Tibial nerve (tissue), 4 donors: Measurements from ENCODE around the gene ZNF823. TPM values are rescaled to one million over a fixed set of nuclear protein-coding genes. Genes with fewer than 3 reads are reported as not detected.

Experiments
- DNase-seq, 2 donors: peaks; one replicate each; pipeline ENCODE4 v3.0.0-alpha.2; 2019; ENCODE audit warnings: low spot score in 2 of 2
- H3K27ac ChIP-seq, 4 donors: fragments of 200-600 bp; sonication (generic) in 3 of 4; one replicate each; pipeline ENCODE4 v1.5.1; 2017 to 2019; ENCODE audit warnings: mild to moderate bottlenecking in 1 of 4
- H3K27me3 ChIP-seq, 2 donors: fragments of 200-600 bp; sonication (generic) in 1 of 2; one replicate each; pipeline versions ENCODE4 v1.5.1 to v1.6.0; 2017 to 2019
- H3K36me3 ChIP-seq, 3 donors: fragments of 200-600 bp; sonication (generic); one replicate each; pipeline ENCODE4 v1.5.1; 2018 to 2019
- H3K4me1 ChIP-seq, 4 donors: fragments of 200-600 bp; sonication (generic) in 3 of 4; one replicate each; pipeline ENCODE4 v1.5.1; 2017 to 2019
- H3K4me3 ChIP-seq, 4 donors: fragments of 200-600 bp; sonication (generic) in 3 of 4; one replicate each; pipeline ENCODE4 v1.5.1; 2017 to 2019; ENCODE audit warnings: mild to moderate bottlenecking in 1 of 4, moderate library complexity in 1 of 4
- H3K9me3 ChIP-seq, 4 donors: fragments of 200-600 bp; sonication (generic) in 3 of 4; one replicate each; pipeline ENCODE4 v1.5.1; 2017 to 2019
- EP300 ChIP-seq, 2 donors: sonication (generic); formaldehyde crosslinking; IDR thresholded peaks; one replicate each; pipeline ENCODE4 v1.6.1; 2017; ENCODE audit warnings: antibody characterized with exemption in 2 of 2, mild to moderate bottlenecking in 1 of 2
- POLR2A ChIP-seq, 2 donors: fragments of 450-650 bp; IDR thresholded peaks; one replicate each; pipeline ENCODE4 v1.6.1; 2017; ENCODE audit warnings: antibody characterized with exemption in 2 of 2, mild to moderate bottlenecking in 2 of 2, moderate library complexity in 2 of 2
- WGBS, 2 donors: methylation state at CpG; one replicate each; pipeline ENCODE4 v1.1.5; 2018; 5-methylcytosine and 5-hydroxymethylcytosine counted together
- total RNA-seq, 4 donors: library from RNA; depleted of rRNA; stranded (reverse); fragments of >200 nt; gene quantifications; one replicate each; pipeline ENCODE4 v1.1.0, GENCODE V29; 2016
- TF ChIP-seq, protein P1 (sequence below), 5 experiments: fragments of 200-600 bp in 3 of 5; fragments of 450-650 bp in 2 of 5; sonication (generic) in 3 of 5; IDR thresholded peaks; one replicate each; pipeline ENCODE4 v1.5.1; 2016 to 2019; ENCODE audit warnings: antibody characterized with exemption in 5 of 5, mild to moderate bottlenecking in 3 of 5, moderate library complexity in 2 of 5

The ZNF823 gene
- total RNA-seq: 10 to 100 TPM in 2 of 4 donors, 1 to 10 TPM in 2; 8.1 to 16.5 (median 10.0) TPM

DNA sequence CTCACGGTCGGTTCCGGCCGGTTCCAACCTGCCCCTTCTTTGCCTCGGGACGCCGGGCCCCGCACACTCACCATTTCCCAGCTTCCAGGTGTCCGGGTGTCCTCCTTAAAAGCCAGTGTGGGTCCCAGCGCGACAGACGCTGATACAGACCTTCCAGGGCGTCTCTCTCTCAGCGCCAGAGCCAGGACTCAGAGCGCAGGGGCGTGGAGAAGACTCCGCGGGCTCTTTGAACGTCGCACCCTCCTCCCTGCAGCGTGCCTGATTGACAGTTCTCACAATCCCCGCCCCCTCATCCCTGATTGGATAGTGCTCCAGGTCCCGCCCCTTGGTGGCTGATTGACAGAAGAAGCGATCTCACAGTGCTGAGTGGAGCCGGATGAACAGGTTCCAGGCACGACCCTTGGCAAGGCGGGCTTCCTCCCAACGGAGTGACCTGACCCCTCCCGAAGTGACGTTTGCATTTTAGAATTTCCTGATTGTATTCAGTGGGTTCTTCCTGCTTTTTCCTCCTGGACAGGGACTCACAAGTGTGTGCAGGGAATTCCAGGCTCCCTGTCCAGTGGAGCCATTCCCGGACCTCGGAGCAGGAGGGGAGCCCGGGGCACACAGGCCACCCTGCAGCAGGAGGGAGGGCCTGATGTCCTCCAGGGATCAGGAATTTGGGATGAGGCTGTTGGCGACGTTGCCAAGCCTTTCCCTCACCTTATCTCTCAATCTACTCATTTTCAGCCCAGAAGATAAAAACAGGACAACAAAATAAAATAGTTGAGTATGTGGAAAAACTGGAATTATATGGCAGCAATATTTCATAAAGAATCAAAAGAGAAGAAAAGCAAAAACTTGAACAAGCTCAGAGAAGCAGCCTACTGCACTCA is at the start of gene ZNF823:
ZNF823 (minus strand) TSS at position 201 of the 875 bp plus-strand sequence; CDS start at position 74, 127 bp downstream.
- Histone ChIP-seq H3K9me3 (no peaks in the 10 kb centered on the region), H3K4me3 (peak within 1 kb of the TSS; percentile 57 to 91 (median 68)), H3K27me3 (no peaks in the 10 kb centered on the region), H3K36me3 (no peaks in the 10 kb centered on the region), H3K4me1 (peaks cover 0 to 23% (median 10%) of the 10 kb centered on the region in 4 donors), H3K27ac (peak within 1 kb of the TSS; percentile 47 to 90 (median 84))
- WGBS, 2 donors: 0 to 1% methylated on average over 31 to 34 of the region's 35 CpGs
- DNase-seq: peak; percentile 99 to 100
- TF ChIP-seq POLR2A (IDR thresholded peaks at IDR 0.05): peak in 1 of 2 donors; percentile 77
- TF ChIP-seq, protein P1, sequence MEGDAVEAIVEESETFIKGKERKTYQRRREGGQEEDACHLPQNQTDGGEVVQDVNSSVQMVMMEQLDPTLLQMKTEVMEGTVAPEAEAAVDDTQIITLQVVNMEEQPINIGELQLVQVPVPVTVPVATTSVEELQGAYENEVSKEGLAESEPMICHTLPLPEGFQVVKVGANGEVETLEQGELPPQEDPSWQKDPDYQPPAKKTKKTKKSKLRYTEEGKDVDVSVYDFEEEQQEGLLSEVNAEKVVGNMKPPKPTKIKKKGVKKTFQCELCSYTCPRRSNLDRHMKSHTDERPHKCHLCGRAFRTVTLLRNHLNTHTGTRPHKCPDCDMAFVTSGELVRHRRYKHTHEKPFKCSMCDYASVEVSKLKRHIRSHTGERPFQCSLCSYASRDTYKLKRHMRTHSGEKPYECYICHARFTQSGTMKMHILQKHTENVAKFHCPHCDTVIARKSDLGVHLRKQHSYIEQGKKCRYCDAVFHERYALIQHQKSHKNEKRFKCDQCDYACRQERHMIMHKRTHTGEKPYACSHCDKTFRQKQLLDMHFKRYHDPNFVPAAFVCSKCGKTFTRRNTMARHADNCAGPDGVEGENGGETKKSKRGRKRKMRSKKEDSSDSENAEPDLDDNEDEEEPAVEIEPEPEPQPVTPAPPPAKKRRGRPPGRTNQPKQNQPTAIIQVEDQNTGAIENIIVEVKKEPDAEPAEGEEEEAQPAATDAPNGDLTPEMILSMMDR (IDR thresholded peaks at IDR 0.05): no peak
- peak; percentile 64 to 87 for TF ChIP-seq EP300 (IDR thresholded peaks at IDR 0.05)

DNA sequence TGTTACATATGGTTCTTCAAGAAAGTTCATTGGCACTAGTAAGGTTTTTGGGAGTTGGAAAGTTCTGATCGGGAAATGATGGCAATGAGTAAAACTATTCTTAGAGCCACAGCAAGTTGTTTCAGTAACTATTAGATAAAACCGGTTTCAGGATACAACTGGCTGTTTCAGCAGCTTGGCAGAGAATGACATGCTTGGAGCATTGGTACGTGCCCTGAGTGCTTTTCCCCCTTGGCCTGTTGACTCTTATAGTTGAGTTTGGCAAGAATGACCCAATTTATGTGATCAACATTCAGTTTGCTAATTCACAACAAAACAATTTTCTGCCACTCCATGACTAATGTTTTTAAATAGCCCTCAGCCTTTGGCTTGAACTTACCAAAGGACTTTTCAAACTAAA is 48.8 kb upstream of the ZNF823 start:
- TF ChIP-seq, protein P1 (IDR thresholded peaks at IDR 0.05): no peak
- no peak for TF ChIP-seq POLR2A (IDR thresholded peaks at IDR 0.05)
- Histone ChIP-seq H3K4me1 (no peaks in the 10 kb centered on the region), H3K27me3 (no peaks in the 10 kb centered on the region), H3K9me3 (peaks cover 0 to 91% (median 32%) of the 10 kb centered on the region in 4 donors), H3K36me3 (peaks cover 0 to 37% (median 0%) of the 10 kb centered on the region in 3 donors), H3K4me3 (no peak overlapping the region), H3K27ac (no peak overlapping the region)
- DNase-seq: no peak
- WGBS, 2 donors: 66 to 69% methylated on average over 3 of the region's 3 CpGs

DNA sequence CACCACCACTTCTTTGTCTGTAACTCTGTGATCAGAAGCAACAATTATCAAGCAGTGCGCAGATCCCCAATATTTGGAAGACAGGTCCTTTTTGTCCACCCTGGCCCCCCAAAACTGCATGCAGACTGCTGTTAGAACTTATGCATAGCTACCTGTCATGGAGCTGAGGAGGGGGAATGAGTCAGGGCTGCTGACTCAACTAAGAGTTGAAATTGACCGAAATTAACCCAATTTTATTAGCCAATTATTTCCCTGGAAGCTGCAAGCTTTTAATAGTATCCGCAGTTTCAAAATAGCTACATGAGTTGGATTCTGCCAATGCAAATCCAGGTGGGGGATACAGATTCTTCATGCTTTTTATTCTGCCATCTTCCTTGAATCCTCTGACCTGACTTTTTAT is 45.6 kb upstream of the ZNF823 start:
- TF ChIP-seq POLR2A (IDR thresholded peaks at IDR 0.05) (no peak), EP300 (IDR thresholded peaks at IDR 0.05) (no peak)
- TF ChIP-seq, protein P1 (IDR thresholded peaks at IDR 0.05): no peak
- Histone ChIP-seq H3K4me3 (no peak overlapping the region), H3K4me1 (no peaks in the 10 kb centered on the region), H3K27ac (no peak overlapping the region), H3K9me3 (peaks cover 11 to 100% (median 56%) of the 10 kb centered on the region in 4 donors), H3K27me3 (no peaks in the 10 kb centered on the region), H3K36me3 (peaks cover 21 to 69% (median 25%) of the 10 kb centered on the region in 3 donors)
- no peak for DNase-seq
- 98 to 100% methylated on average over 3 of the region's 3 CpGs for WGBS, 2 donors

DNA sequence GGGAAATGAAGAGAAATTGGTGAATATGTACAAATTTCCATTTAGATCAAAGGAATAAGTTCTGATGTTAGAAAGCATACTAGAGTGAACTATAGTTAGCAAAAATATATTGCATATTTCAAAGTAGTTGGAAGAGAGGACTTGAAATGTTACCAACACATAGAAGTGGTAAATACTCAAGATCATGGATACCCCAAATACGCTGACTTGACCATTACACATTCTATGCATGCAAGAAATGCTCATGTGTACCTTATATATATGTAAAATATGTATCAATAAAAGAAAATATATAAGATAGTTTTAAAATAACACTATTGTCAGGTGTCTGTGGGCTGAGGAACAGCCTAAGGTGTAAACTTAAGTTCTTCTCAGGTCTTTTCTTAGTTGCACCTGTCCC is 45.0 kb upstream of the ZNF823 start:
- 97 to 100% methylated on average over 1 of the region's 1 CpG for WGBS, 2 donors
- Histone ChIP-seq H3K36me3 (peaks cover 26 to 75% (median 31%) of the 10 kb centered on the region in 3 donors), H3K27me3 (no peaks in the 10 kb centered on the region), H3K4me3 (no peak overlapping the region), H3K4me1 (no peaks in the 10 kb centered on the region), H3K9me3 (peaks cover 11 to 100% (median 55%) of the 10 kb centered on the region in 4 donors), H3K27ac (no peak overlapping the region)
- DNase-seq: no peak
- TF ChIP-seq POLR2A (IDR thresholded peaks at IDR 0.05) (no peak), EP300 (IDR thresholded peaks at IDR 0.05) (no peak)
- TF ChIP-seq, protein P1 (IDR thresholded peaks at IDR 0.05): no peak
